HepG2 (cell line): ENCODE data around the gene CHADL. TPM values are rescaled to one million over a fixed set of nuclear protein-coding genes. Genes with fewer than 3 reads are reported as not detected.

Experiments used
- ATAC-seq: fragments of 200-7000 bp; cut with Tn5 transposase; 3 replicates; pipeline ENCODE4 v1.9.1; 2020; ENCODE audit warnings: mild to moderate bottlenecking, moderate library complexity
- BruUV-seq: library from RNA; stranded (reverse); fragments of 400-500 nt; replicated peaks from 2 replicates; lab custom pipeline; 2021; lab: Mats Ljungman, UMichigan
- CTCF ChIA-PET: fragments of 300-600 bp; formaldehyde crosslinking; extraction: SDS; loops from one replicate; lab custom pipeline; 2021; ENCODE audit warnings: low total read pairs, inconsistent platforms, low intra/inter-chr PET ratio; lab: Yijun Ruan, JAX
- POLR2A ChIA-PET: fragments of 350-600 bp; sonication (Branson Sonifier 250); formaldehyde crosslinking; loops from one replicate; lab custom pipeline; 2020; ENCODE audit warnings: antibody characterized with exemption, inconsistent platforms; lab: Yijun Ruan, JAX
- DNase-seq: peaks from one replicate; pipeline ENCODE4 v3.0.0-alpha.2; 2015; ENCODE audit warnings: low spot score
- FAIRE-seq: peaks from 3 replicates; lab custom pipeline; 2011; peaks lifted over from hg19 to GRCh38; lab: Jason Lieb, UNC
- H2AFZ ChIP-seq: one replicate; pipeline ENCODE4 v1.6.1; 2011; ENCODE audit warnings: low read length, inconsistent platforms
- H3K27ac ChIP-seq: fragments of 300-600 bp; 3 replicates; pipeline ENCODE4 v1.8.0; 2011; ENCODE audit warnings: mixed run types, mild to moderate bottlenecking, mixed read lengths, low read length, inconsistent platforms; ENCODE audit not compliant: insufficient read depth; ENCODE audit errors: extremely low read length
- H3K27me3 ChIP-seq, 2 experiments: fragments of 200-600 bp in 1 of 2; 2 replicates in 1 of 2; 3 replicates in 1 of 2; pipeline versions ENCODE4 v1.6.0 to v1.8.0; 2011; ENCODE audit warnings: low read length in 2 of 2, mild to moderate bottlenecking in 2 of 2, moderate library complexity in 2 of 2, inconsistent platforms in 1 of 2; ENCODE audit not compliant: insufficient read depth in 2 of 2, control insufficient read depth in 1 of 2
- H3K36me3 ChIP-seq, 2 experiments: fragments of 200-600 bp in 1 of 2; replicated peaks in 1 of 2; 2 replicates in 1 of 2; 3 replicates in 1 of 2; pipeline versions ENCODE4 v1.5.1 to v1.8.0; 2011; ENCODE audit warnings: low read length in 2 of 2, inconsistent platforms in 1 of 2; ENCODE audit not compliant: insufficient read depth in 2 of 2, control insufficient read depth in 1 of 2
- H3K4me1 ChIP-seq: 2 replicates; pipeline ENCODE4 v1.5.1; 2012; ENCODE audit warnings: low read length, inconsistent platforms; ENCODE audit not compliant: insufficient read depth
- H3K4me2 ChIP-seq: 2 replicates; pipeline ENCODE4 v1.6.0; 2011; ENCODE audit warnings: low read depth, low read length, inconsistent platforms
- H3K4me3 ChIP-seq, 3 experiments: fragments of 200-600 bp in 1 of 3; sonication (generic), shearing (Covaris generic) in 1 of 3; replicated peaks in 1 of 3; 2 replicates each; pipeline ENCODE4 v1.5.1; 2011 to 2016; ENCODE audit warnings: low read length in 3 of 3, inconsistent platforms in 2 of 3, low read depth in 2 of 3, mild to moderate bottlenecking in 2 of 3, control low read depth in 1 of 3, mixed read lengths in 1 of 3; ENCODE audit not compliant: insufficient read depth in 1 of 3
- H3K79me2 ChIP-seq: one replicate; pipeline ENCODE4 v1.6.1; 2011; ENCODE audit warnings: low read length, inconsistent platforms; ENCODE audit not compliant: insufficient read depth
- H3K9ac ChIP-seq: 2 replicates; pipeline ENCODE4 v1.6.0; 2011; ENCODE audit warnings: mild to moderate bottlenecking, low read depth, low read length, inconsistent platforms; ENCODE audit not compliant: insufficient read depth
- H3K9me3 ChIP-seq: 2 replicates; pipeline ENCODE4 v1.5.1; 2012; ENCODE audit warnings: mild to moderate bottlenecking, low read length
- H4K20me1 ChIP-seq: 2 replicates; pipeline ENCODE4 v1.6.0; 2011; ENCODE audit warnings: inconsistent platforms, mild to moderate bottlenecking, low read length, moderate library complexity; ENCODE audit not compliant: insufficient read depth
- KAT7 ChIP-seq: IDR thresholded peaks from 2 replicates; pipeline ENCODE4 v1.6.1; 2018; ENCODE audit warnings: borderline replicate concordance, missing compliant biosample characterization
- ZNF180 ChIP-seq: sonication (generic); formaldehyde crosslinking; IDR thresholded peaks from 2 replicates; pipeline ENCODE4 v1.4.0; 2020; ENCODE audit warnings: low read depth, missing genetic modification reagents, borderline replicate concordance
- ZNF331 ChIP-seq: sonication (generic); formaldehyde crosslinking; IDR thresholded peaks from 2 replicates; pipeline ENCODE4 v1.4.0; 2020; ENCODE audit warnings: missing genetic modification reagents
- ZNF33A ChIP-seq: sonication (generic); formaldehyde crosslinking; IDR thresholded peaks from 2 replicates; pipeline ENCODE4 v1.5.1; 2020; ENCODE audit warnings: missing genetic modification reagents, mild to moderate bottlenecking, moderate library complexity, borderline replicate concordance
- ZNF607 ChIP-seq: sonication (generic); formaldehyde crosslinking; IDR thresholded peaks from 2 replicates; pipeline ENCODE4 v1.5.1; 2020; ENCODE audit warnings: missing genetic modification reagents, mild to moderate bottlenecking, borderline replicate concordance
- ZNF615 ChIP-seq: sonication (generic); formaldehyde crosslinking; IDR thresholded peaks from 2 replicates; pipeline ENCODE4 v1.5.0; 2020; ENCODE audit warnings: mild to moderate bottlenecking, missing genetic modification reagents, borderline replicate concordance
- ZNF761 ChIP-seq: sonication (generic); formaldehyde crosslinking; conservative IDR thresholded peaks from 2 replicates; pipeline ENCODE4 v1.4.0; 2020; ENCODE audit warnings: mild to moderate bottlenecking, missing genetic modification reagents
- ZNF850 ChIP-seq: sonication (generic); formaldehyde crosslinking; conservative IDR thresholded peaks from 2 replicates; pipeline ENCODE4 v1.9.0; 2021; ENCODE audit warnings: mild to moderate bottlenecking, missing genetic modification reagents
- ZSCAN29 ChIP-seq: sonication (generic); formaldehyde crosslinking; conservative IDR thresholded peaks from 2 replicates; pipeline ENCODE4 v1.4.0; 2020; ENCODE audit warnings: mild to moderate bottlenecking, missing genetic modification reagents
- WGBS: methylation state at CpG from one replicate; pipeline ENCODE4 v1.1.6; 2017; ENCODE audit warnings: low lambda C conversion rate; 5-methylcytosine and 5-hydroxymethylcytosine counted together
- in situ Hi-C: cut with HindIII; loops from 2 replicates; pipeline ENCODE4 v1.10.0; 2017; ENCODE audit warnings: low pct_unique_long_range_greater_than_20kb; ENCODE audit not compliant: extremely low pct_ligation_motif_present
- intact Hi-C: fragments of 100-400 bp; cut with micrococcal nuclease; formaldehyde crosslinking; loops from one replicate; pipeline ENCODE4 v1.10.0; 2022; ENCODE audit not compliant: unreplicated experiment
- polyA plus RNA-seq, 8 experiments: library from polyadenylated mRNA; depleted of rRNA in 3 of 8; stranded (reverse) in 7 of 8; unstranded in 1 of 8; fragments of >200 nt; fragmentation: Illumina TruSeq in 4 of 8; extraction: Trizol in 4 of 8; gene quantifications; 2 replicates each; pipeline versions ENCODE4 v1.2.1 to v1.2.3, GENCODE V29; 2011 to 2016; ENCODE audit warnings: low read depth in 4 of 8, missing spikeins in 1 of 8, mixed read lengths in 1 of 8; ENCODE audit not compliant: insufficient read depth in 1 of 8
- total RNA-seq, 5 experiments: library from RNA; depleted of rRNA; stranded (reverse); fragments of >200 nt; fragmentation: Illumina TruSeq; extraction: Trizol; gene quantifications; 2 replicates each; pipeline ENCODE4 v1.2.3, GENCODE V29; 2016; ENCODE audit warnings: low read depth in 1 of 5
- TF ChIP-seq, protein P1 (sequence below): sonication (generic); formaldehyde crosslinking; IDR thresholded peaks from 2 replicates; pipeline ENCODE4 v1.5.0; 2020; ENCODE audit warnings: mild to moderate bottlenecking, missing genetic modification reagents, borderline replicate concordance
- TF ChIP-seq, protein P2 (sequence below): IDR thresholded peaks from 2 replicates; pipeline ENCODE4 v1.6.1; 2016; ENCODE audit warnings: low read depth, control low read depth
- TF ChIP-seq, protein P3 (sequence below): sonication (generic); formaldehyde crosslinking; IDR thresholded peaks from 2 replicates; pipeline ENCODE4 v1.4.0; 2020; ENCODE audit warnings: mild to moderate bottlenecking, missing genetic modification reagents

The CHADL gene
- total and polyA plus RNA-seq, 2 of the 13 experiments (the other 11 are each of a cell fraction or from before 2014, with no cell fraction given) = 2.8 to 8.1 TPM

DNA sequence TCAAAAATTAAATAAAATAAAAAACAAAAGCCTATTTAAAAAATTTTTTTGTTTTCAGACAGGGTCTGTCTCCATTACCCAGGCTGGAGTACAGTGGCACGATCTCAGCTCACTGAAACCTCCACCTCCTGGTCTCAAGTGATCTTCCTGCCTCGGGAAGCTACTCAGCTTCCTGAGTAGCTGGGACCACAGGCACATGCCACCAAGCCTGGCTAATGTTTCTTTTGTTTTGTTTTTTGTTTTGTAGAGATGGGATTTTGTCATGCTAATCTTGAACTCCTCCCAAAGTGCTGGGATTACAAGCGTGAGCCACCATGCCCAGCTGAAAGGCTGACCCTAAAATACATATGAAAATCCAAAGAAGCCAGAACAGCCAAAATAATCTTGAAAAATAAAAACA is 56.1 kb downstream of the CHADL start:
- Histone ChIP-seq H3K4me1 (no peaks in the 10 kb centered on the region), H3K36me3 (peaks cover 0 to 2% of the 10 kb centered on the region in 2 experiments; a peak in 1 of 5 replicates), H3K9me3 (no peaks in the 10 kb centered on the region), H3K79me2 (no peaks in the 10 kb centered on the region), H3K27ac (no peak overlapping the region), H3K9ac (no peak overlapping the region), H3K27me3 (no peaks in the 10 kb centered on the region), H2AFZ (no peak overlapping the region), H3K4me3 (no peak overlapping the region), H4K20me1 (no peaks in the 10 kb centered on the region), H3K4me2 (no peak overlapping the region)
- POLR2A ChIA-PET = no interaction called here
- ATAC-seq (no peak), DNase-seq (no peak), FAIRE-seq (no peak)
- in situ Hi-C loops (no loop called here), intact Hi-C loops (no loop called here)
- WGBS = 94% methylated on average over 3 of the region's 3 CpGs
- CTCF ChIA-PET = no interaction called here
- TF ChIP-seq, protein P1, sequence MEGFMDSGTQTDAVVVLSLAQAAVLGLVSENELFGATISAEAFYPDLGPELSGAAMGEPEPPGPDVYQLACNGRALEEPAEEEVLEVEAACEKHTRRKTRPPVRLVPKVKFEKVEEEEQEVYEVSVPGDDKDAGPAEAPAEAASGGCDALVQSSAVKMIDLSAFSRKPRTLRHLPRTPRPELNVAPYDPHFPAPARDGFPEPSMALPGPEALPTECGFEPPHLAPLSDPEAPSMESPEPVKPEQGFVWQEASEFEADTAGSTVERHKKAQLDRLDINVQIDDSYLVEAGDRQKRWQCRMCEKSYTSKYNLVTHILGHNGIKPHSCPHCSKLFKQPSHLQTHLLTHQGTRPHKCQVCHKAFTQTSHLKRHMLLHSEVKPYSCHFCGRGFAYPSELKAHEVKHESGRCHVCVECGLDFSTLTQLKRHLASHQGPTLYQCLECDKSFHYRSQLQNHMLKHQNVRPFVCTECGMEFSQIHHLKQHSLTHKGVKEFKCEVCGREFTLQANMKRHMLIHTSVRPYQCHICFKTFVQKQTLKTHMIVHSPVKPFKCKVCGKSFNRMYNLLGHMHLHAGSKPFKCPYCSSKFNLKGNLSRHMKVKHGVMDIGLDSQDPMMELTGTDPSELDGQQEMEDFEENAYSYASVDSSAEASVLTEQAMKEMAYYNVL (CRISPR knock-in tag) = no peak
- TF ChIP-seq ZNF33A (CRISPR knock-in tag) (no peak), ZNF761 (CRISPR knock-in tag) (no peak), ZSCAN29 (CRISPR knock-in tag) (no peak), ZNF615 (no peak), KAT7 (CRISPR knock-in tag) (no peak), ZNF850 (CRISPR knock-in tag) (no peak), ZNF607 (CRISPR knock-in tag) (no peak), ZNF331 (CRISPR knock-in tag) (no peak), ZNF180 (CRISPR knock-in tag) (no peak)
- TF ChIP-seq, protein P2, sequence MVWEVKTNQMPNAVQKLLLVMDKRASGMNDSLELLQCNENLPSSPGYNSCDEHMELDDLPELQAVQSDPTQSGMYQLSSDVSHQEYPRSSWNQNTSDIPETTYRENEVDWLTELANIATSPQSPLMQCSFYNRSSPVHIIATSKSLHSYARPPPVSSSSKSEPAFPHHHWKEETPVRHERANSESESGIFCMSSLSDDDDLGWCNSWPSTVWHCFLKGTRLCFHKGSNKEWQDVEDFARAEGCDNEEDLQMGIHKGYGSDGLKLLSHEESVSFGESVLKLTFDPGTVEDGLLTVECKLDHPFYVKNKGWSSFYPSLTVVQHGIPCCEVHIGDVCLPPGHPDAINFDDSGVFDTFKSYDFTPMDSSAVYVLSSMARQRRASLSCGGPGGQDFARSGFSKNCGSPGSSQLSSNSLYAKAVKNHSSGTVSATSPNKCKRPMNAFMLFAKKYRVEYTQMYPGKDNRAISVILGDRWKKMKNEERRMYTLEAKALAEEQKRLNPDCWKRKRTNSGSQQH (CRISPR knock-in tag) = no peak
- TF ChIP-seq, protein P3, sequence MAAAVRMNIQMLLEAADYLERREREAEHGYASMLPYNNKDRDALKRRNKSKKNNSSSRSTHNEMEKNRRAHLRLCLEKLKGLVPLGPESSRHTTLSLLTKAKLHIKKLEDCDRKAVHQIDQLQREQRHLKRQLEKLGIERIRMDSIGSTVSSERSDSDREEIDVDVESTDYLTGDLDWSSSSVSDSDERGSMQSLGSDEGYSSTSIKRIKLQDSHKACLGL = no peak
- BruUV-seq = no TSS peak
